CD4-positive, alpha-beta T cell (primary cell): ENCODE data around the gene NRL. TPM values are rescaled to one million over a fixed set of nuclear protein-coding genes. Genes with fewer than 3 reads are reported as not detected.

Experiments
- ATAC-seq: fragments of 200-7000 bp; cut with Tn5 transposase; one replicate; pipeline ENCODE4 v1.10.0; 2022; ENCODE audit warnings: mild to moderate bottlenecking; ENCODE audit not compliant: poor library complexity
- CTCF ChIA-PET: fragments of 350-600 bp; sonication (Branson Sonifier 250); formaldehyde crosslinking; loops from one replicate; lab custom pipeline; 2021; ENCODE audit warnings: antibody characterized with exemption, inconsistent platforms; lab: Charles Lee
- POLR2A ChIA-PET: fragments of 350-600 bp; sonication (Branson Sonifier 250); formaldehyde crosslinking; loops from one replicate; lab custom pipeline; 2021; ENCODE audit warnings: antibody characterized with exemption, inconsistent platforms; lab: Charles Lee
- DNase-seq, 14 experiments: peaks; one replicate each; pipeline ENCODE4 v3.0.0-alpha.2; 2013 to 2020; ENCODE audit warnings: mixed read lengths in 2 of 14
- H3K27ac ChIP-seq, 2 donors: one replicate each; pipeline versions ENCODE4 v1.5.1 to v1.7.0; 2013; ENCODE audit warnings: low read length in 2 of 2, low read depth in 1 of 2, mild to moderate bottlenecking in 1 of 2
- H3K27me3 ChIP-seq, 2 experiments: 1 replicate in 1 of 2; 2 replicates in 1 of 2; pipeline versions ENCODE4 v1.6.1 to v1.7.0; 2013; ENCODE audit warnings: low read length in 2 of 2, control low read depth in 1 of 2, mild to moderate bottlenecking in 1 of 2, moderate library complexity in 1 of 2; ENCODE audit not compliant: insufficient read depth in 2 of 2, control insufficient read depth in 1 of 2
- H3K36me3 ChIP-seq: one replicate; pipeline ENCODE4 v1.6.1; 2013; ENCODE audit warnings: low read length, control low read depth; ENCODE audit not compliant: insufficient read depth
- H3K4me1 ChIP-seq: one replicate; pipeline ENCODE4 v1.6.1; 2013; ENCODE audit warnings: low read length, control low read depth; ENCODE audit not compliant: insufficient read depth
- H3K4me3 ChIP-seq: one replicate; pipeline ENCODE4 v1.5.1; 2013; ENCODE audit warnings: mild to moderate bottlenecking, low read length, moderate library complexity
- H3K9me3 ChIP-seq, 2 experiments: 1 replicate in 1 of 2; 2 replicates in 1 of 2; pipeline versions ENCODE4 v1.6.1 to v1.7.0; 2013; ENCODE audit warnings: low read length in 2 of 2, mild to moderate bottlenecking in 2 of 2, control low read depth in 1 of 2, moderate library complexity in 1 of 2; ENCODE audit not compliant: control insufficient read depth in 1 of 2, insufficient read depth in 1 of 2
- H3K27ac Mint-ChIP-seq: one replicate; pipeline ENCODE4 v1.8.0; 2020; ENCODE audit warnings: mixed read lengths
- H3K27me3 Mint-ChIP-seq: one replicate; pipeline ENCODE4 v1.8.0; 2021; ENCODE audit warnings: mixed read lengths
- H3K36me3 Mint-ChIP-seq: one replicate; pipeline ENCODE4 v1.8.0; 2021; ENCODE audit warnings: low read depth, mixed read lengths
- H3K4me1 Mint-ChIP-seq: one replicate; pipeline ENCODE4 v1.8.0; 2021; ENCODE audit warnings: low read depth, mixed read lengths
- H3K4me3 Mint-ChIP-seq: one replicate; pipeline ENCODE4 v1.8.0; 2020; ENCODE audit warnings: mild to moderate bottlenecking, mixed read lengths
- H3K9me3 Mint-ChIP-seq: one replicate; pipeline ENCODE4 v1.8.0; 2020; ENCODE audit warnings: mixed read lengths
- intact Hi-C, 2 experiments: fragments of 100-400 bp; cut with DNase I in 1 of 2; cut with micrococcal nuclease in 1 of 2; formaldehyde crosslinking; loops; one replicate each; pipeline versions ENCODE4 v1.15.1 to v1.9.0; 2023 to 2025; cut with DNase I, micrococcal nuclease
- total RNA-seq, 174 experiments: library from RNA in 2 of 174; stranded (reverse) in 2 of 174; gene quantifications; one replicate each; pipeline ENCODE4 v1.2.3 and lab custom pipeline; 2021 to 2026
- TF ChIP-seq, protein P1 (sequence below): fragments of 200-600 bp; IDR thresholded peaks from one replicate; pipeline ENCODE4 v1.8.0; 2022; ENCODE audit warnings: antibody characterized with exemption, mild to moderate bottlenecking

The NRL gene
- total RNA-seq, 2 experiments from 2014 or later = 1.6 to 1.9 TPM

- Histone ChIP-seq H3K27me3 (no peaks in the 10 kb centered on the region), H3K4me3 (no peak overlapping the region), H3K4me1 (no peaks in the 10 kb centered on the region), H3K9me3 (no peaks in the 10 kb centered on the region), H3K27ac (no peak overlapping the region), H3K36me3 (no peaks in the 10 kb centered on the region)
- ChIA-PET POLR2A (no interaction called here), CTCF (interaction anchor here (1.0 kb wide), 1 partner anchor 13 kb away, joined by 3 read pairs; no protein-coding TSS in a partner anchor)
- no peaks in the 10 kb centered on the region for H3K9me3 Mint-ChIP-seq
- H3K27me3 Mint-ChIP-seq = peaks cover 13% of the 10 kb centered on the region
- no peaks in the 10 kb centered on the region for H3K36me3 Mint-ChIP-seq
- TF ChIP-seq, protein P1, sequence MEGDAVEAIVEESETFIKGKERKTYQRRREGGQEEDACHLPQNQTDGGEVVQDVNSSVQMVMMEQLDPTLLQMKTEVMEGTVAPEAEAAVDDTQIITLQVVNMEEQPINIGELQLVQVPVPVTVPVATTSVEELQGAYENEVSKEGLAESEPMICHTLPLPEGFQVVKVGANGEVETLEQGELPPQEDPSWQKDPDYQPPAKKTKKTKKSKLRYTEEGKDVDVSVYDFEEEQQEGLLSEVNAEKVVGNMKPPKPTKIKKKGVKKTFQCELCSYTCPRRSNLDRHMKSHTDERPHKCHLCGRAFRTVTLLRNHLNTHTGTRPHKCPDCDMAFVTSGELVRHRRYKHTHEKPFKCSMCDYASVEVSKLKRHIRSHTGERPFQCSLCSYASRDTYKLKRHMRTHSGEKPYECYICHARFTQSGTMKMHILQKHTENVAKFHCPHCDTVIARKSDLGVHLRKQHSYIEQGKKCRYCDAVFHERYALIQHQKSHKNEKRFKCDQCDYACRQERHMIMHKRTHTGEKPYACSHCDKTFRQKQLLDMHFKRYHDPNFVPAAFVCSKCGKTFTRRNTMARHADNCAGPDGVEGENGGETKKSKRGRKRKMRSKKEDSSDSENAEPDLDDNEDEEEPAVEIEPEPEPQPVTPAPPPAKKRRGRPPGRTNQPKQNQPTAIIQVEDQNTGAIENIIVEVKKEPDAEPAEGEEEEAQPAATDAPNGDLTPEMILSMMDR = no peak
- no peak overlapping the region for H3K4me3 Mint-ChIP-seq
- intact Hi-C loops = no loop called here
- no peak for ATAC-seq
- H3K27ac Mint-ChIP-seq = no peak overlapping the region
- DNase-seq = no peak
- H3K4me1 Mint-ChIP-seq = peaks cover 5% of the 10 kb centered on the region
Observed at GRCh38 chr14:24074625-24075484, 39.9 kb downstream of the NRL start.

- DNase-seq (no peak), ATAC-seq (no peak)
- no peaks in the 10 kb centered on the region for H3K9me3 ChIP-seq
- no peaks in the 10 kb centered on the region for H3K36me3 Mint-ChIP-seq
- H3K27me3 ChIP-seq = no peaks in the 10 kb centered on the region
- H3K4me1 ChIP-seq = no peaks in the 10 kb centered on the region
- intact Hi-C loops = no loop called here
- no peaks in the 10 kb centered on the region for H3K9me3 Mint-ChIP-seq
- no peaks in the 10 kb centered on the region for H3K36me3 ChIP-seq
- TF ChIP-seq, protein P1 = no peak
- no peak overlapping the region for H3K4me3 ChIP-seq
- no peak overlapping the region for H3K27ac Mint-ChIP-seq
- no peak overlapping the region for H3K4me3 Mint-ChIP-seq
- H3K4me1 Mint-ChIP-seq = no peaks in the 10 kb centered on the region
- no peak overlapping the region for H3K27ac ChIP-seq
- H3K27me3 Mint-ChIP-seq = peaks cover 16% of the 10 kb centered on the region
- ChIA-PET POLR2A (no interaction called here), CTCF (no interaction called here)
Observed at GRCh38 chr14:24072881-24073877, 41.6 kb downstream of the NRL start.

GRCh38 chr14:24072436-24072835, 42.3 kb downstream of the NRL start:
- POLR2A ChIA-PET = no interaction called here
- intact Hi-C loops = no loop called here
- CTCF ChIA-PET = no interaction called here
- H3K4me3 Mint-ChIP-seq = no peak overlapping the region
- Histone ChIP-seq H3K36me3 (no peaks in the 10 kb centered on the region), H3K4me1 (no peaks in the 10 kb centered on the region), H3K9me3 (no peaks in the 10 kb centered on the region), H3K27ac (no peak overlapping the region), H3K4me3 (no peak overlapping the region), H3K27me3 (no peaks in the 10 kb centered on the region)
- ATAC-seq = no peak
- H3K9me3 Mint-ChIP-seq = no peaks in the 10 kb centered on the region
- TF ChIP-seq, protein P1 = no peak
- no peak overlapping the region for H3K27ac Mint-ChIP-seq
- no peak for DNase-seq
- H3K4me1 Mint-ChIP-seq = no peaks in the 10 kb centered on the region
- no peaks in the 10 kb centered on the region for H3K36me3 Mint-ChIP-seq
- H3K27me3 Mint-ChIP-seq = peaks cover 16% of the 10 kb centered on the region
